Measurements from ENCODE around the gene SHOC2. TPM values are rescaled to one million over a fixed set of nuclear protein-coding genes. Genes with fewer than 3 reads are reported as not detected.

SHOC2 gene
- total and polyA plus RNA-seq, 2 of the 4 experiments (the other 2 are of a cell fraction), result 13.4 to 47.5 TPM

- WGBS, 2 experiments (ENCODE audit: extremely low coverage in 2 of 2, insufficient read length in 1 of 2), result no CpG with 5 or more reads among the region's 3 CpGs
- Histone ChIP-seq H3K79me1 (ENCODE audit: low read depth in 1 of 2, low read length in 2 of 2) (peaks cover 10 to 36% of the 10 kb centered on the region in 2 experiments), H3K9ac (ENCODE audit: low read depth, low read length) (no peak overlapping the region), H4K91ac (ENCODE audit: insufficient read depth, low read depth, low read length) (peak overlapping the region; percentile 91), H3K14ac (replicated peaks; ENCODE audit: low read depth, low read length) (peak overlapping the region; percentile 84), H2BK15ac (ENCODE audit: low read depth, low read length) (peak overlapping the region; percentile 67; the same call in 1 of the 3 replicates), H3K27ac (ENCODE audit: insufficient read depth, low read length) (peak overlapping the region; percentile 59; the same call in 1 of the 2 replicates), H3K9me1 (ENCODE audit: insufficient read depth, low read length) (peaks cover 5% of the 10 kb centered on the region), H2BK120ac (ENCODE audit: low read depth, low read length) (peak overlapping the region; percentile 87), H4K20me1 (ENCODE audit: insufficient read depth, low read length) (peaks cover 13% of the 10 kb centered on the region; the same call in 1 of the 2 replicates), H2BK20ac (ENCODE audit: low read depth, low read length) (peak overlapping the region; percentile 65), H3K18ac (ENCODE audit: low read depth, low read length) (peak overlapping the region; percentile 95), H3K23ac (ENCODE audit: low read depth, low read length) (peak overlapping the region; percentile 95), H3K56ac (ENCODE audit: extremely low read depth, insufficient read depth, low read length) (no peak overlapping the region; the same call in 1 of the 2 replicates), H3K27me3 (ENCODE audit: control insufficient read depth, insufficient read depth, low read length) (no peaks in the 10 kb centered on the region), H4K8ac (ENCODE audit: low read depth in 2 of 2, low read length in 2 of 2) (peak overlapping the region in 1 of 2 experiments; percentile 91; a peak in 2 of 4 replicates), H2BK5ac (ENCODE audit: low read depth, low read length, poor library complexity, severe bottlenecking) (peak overlapping the region; percentile 95), H3K36me3 (ENCODE audit: control insufficient read depth, insufficient read depth, low read length) (no peaks in the 10 kb centered on the region), H3K4me2 (ENCODE audit: low read depth, low read length) (peak overlapping the region; percentile 85), H3K4me3 (ENCODE audit: insufficient read depth, low read depth, low read length) (no peak overlapping the region), H3K9me3 (ENCODE audit: control insufficient read depth, insufficient read depth, low read length) (no peaks in the 10 kb centered on the region), H2AFZ (replicated peaks; ENCODE audit: low read length, poor library complexity) (no peak overlapping the region), H3K4me1 (ENCODE audit: control insufficient read depth, insufficient read depth, low read length) (peaks cover 15% of the 10 kb centered on the region), H2AK9ac (replicated peaks; ENCODE audit: low read depth, low read length, poor library complexity) (no peak overlapping the region), H2AK5ac (ENCODE audit: low read depth, low read length) (peak overlapping the region; percentile 80; the same call in 1 of the 2 replicates), H4K5ac (ENCODE audit: low read depth, low read length) (peak overlapping the region; percentile 95), H3K4ac (ENCODE audit: low read depth, low read length) (peak overlapping the region; percentile 89)
- ATAC-seq (ENCODE audit: low read depth) (no peak), DNase-seq (peak; percentile 87)
- CTCF ChIA-PET, result interaction anchor here (0.7 to 1.7 kb wide), 3 partner anchors 71 to 170 kb away, joined by 3 to 11 read pairs (median 5); no protein-coding TSS in a partner anchor
- POLR2A ChIA-PET (ENCODE audit: unreplicated experiment), result interaction anchor here (0.6 to 0.7 kb wide), 2 partner anchors 14 to 127 kb away, joined by 4 to 20 read pairs; no protein-coding TSS in a partner anchor
- no peak for TF ChIP-seq POLR2A (IDR thresholded peaks at IDR 0.05; ENCODE audit: low read depth, low read length)
- TF ChIP-seq CTCF (conservative IDR thresholded peaks at IDR 0.05; ENCODE audit: low read depth, low read length), result no peak
- TF ChIP-seq CEBPB (IDR thresholded peaks at IDR 0.05; ENCODE audit: low read depth, low read length), result peak; percentile 87
- no peak for TF ChIP-seq USF2 (IDR thresholded peaks at IDR 0.05; ENCODE audit: low read depth, low read length)
- TF ChIP-seq BHLHE40 (IDR thresholded peaks at IDR 0.05; ENCODE audit: low read depth, low read length), result peak; percentile 33; the same call in 1 of the 2 replicates
- TF ChIP-seq MAFK (IDR thresholded peaks at IDR 0.05; ENCODE audit: low read depth, low read length), result peak; percentile 32; the same call in 1 of the 2 replicates
- TF ChIP-seq ELK1 (IDR thresholded peaks at IDR 0.05; ENCODE audit: borderline replicate concordance, low read depth, low read length), result no peak
- dilution Hi-C loops (cut with HindIII; ENCODE audit: low sequenced_read_pairs, unreplicated experiment), result no loop called here
- BruUV-seq (replicated peaks), result no TSS peak
- in situ Hi-C loops (cut with MboI; ENCODE audit: low sequenced_read_pairs), result no loop called here
- intact Hi-C loops (cut with micrococcal nuclease), result loop anchor here (10.0 kb wide), 1 partner anchor 612 kb away; the partner anchor contains the start of gene SMNDC1
Observed at GRCh38 chr10:110916554-110917346, 2.7 kb upstream of the SHOC2 start.

Measured in IMR-90 (cell line).